IPS DF 4.7 (cell line): Measurements from ENCODE around the gene TENM4.
"Not testable (repeated sequence)": the region's sequence is repeated elsewhere in the genome, so short reads cannot be mapped to it uniquely, and the experiment has no call there.

Experiments
- DNase-seq: peaks from one replicate; pipeline ENCODE4 v3.0.0-alpha.2; 2013; ENCODE audit warnings: low spot score; ENCODE audit errors: extremely low read depth

The TENM4 gene

GRCh38 chr11:78855116-78855515, 585.7 kb downstream of the TENM4 start:
- DNase-seq, result no peak

GRCh38 chr11:78853521-78853920, 587.3 kb downstream of the TENM4 start:
- no peak for DNase-seq

DNA sequence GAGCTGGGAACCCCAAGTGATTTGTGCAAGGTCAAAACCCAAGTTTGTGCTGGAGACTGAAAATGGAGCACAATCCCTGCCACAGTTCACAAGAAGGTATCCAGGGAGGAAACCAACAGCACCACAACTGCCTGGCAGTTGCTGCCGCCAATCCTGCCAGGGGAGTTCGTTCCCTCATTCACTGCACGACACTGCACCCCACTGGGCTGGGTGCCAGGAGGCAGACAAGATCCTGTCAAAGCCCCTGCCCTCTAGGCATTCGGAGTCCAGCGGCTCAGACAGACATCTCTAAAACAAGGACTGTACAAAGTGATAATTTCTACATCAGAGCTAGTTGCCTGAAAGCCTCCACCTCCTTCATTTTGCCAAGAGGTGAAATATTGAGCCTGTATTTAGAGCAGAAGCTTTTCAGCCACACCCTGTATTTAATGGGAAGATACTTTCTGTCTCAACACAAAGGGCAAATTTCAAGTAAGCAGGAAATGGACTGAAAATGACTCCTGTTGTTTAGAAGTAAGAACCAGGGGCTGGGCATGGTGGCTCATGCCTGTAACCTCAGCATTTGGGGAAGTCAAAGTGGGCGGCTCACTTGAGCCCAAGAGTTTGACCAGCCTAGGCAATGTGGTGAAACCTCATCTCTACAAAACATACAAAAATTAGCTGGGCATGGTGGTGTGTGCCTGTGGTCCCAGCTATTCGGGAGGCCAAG, 588.8 kb downstream of the TENM4 start:
- no peak for DNase-seq

DNA sequence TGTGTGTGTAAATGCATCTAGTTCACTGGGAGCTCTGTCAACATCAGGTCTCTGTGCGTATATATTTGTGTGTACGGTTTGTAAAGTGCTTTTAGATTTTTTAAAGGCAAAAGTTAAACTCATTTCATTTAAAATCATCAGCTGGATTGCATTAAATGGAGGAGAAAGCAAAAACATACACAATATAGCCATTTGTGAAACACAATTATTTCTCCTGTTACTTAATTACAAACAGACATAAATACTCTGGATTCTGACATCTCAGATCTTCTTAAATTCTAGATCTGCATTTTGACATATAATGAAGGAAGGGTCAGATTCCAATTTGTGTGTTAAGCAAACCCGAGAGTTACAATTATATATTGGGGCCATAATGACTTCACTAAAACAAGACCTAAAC, 590.8 kb downstream of the TENM4 start:
- no peak for DNase-seq

GRCh38 chr11:78846269-78846668, 594.6 kb downstream of the TENM4 start:
- DNase-seq, result no peak

DNA sequence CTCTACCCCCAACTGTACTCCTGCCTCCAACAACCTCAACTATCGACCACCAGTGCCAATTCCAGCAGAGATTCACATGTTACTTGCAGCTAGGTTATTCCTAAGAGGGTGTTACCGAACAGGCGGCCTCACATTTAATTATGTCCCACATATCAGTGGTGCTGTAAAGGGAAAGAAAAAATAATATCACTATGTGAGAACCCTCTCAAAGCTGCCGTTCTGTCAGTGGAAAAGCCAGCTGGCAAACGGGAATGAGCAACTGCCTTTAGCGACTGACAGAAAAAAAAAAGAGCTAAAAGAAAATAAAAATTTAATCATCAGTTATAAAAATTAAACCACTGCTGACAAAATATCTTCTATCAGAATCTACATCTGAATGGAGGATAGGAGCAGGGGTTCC, 595.3 kb downstream of the TENM4 start:
- no peak for DNase-seq

DNA sequence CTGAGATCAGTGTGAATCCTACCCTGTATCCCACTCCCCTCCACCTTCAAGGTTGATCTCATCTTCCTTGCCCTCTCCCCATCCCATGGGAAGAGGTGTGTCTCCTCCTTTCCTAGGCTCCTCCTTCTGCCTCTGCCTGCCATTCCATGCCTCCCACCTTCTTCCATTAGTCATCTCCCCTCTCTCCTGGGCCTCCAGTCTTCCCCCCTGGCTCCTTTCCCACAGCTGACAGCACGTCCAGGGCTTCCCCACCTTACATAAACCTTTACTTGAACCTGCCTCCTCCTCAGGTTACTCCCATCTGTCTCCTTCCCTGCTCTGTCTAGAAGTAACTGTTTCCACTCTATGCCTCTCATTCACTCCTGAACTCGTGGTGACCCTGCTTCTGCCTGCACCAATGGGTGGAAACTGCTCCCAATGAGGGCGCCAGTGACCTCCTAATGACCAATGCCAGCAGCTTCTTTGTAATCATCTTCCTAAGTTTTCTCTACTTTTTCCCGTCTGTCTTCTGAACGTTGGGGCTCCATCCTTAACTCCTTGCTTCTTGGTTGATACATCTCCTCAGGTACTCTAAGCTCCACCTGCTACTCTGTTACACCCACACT, 599.3 kb downstream of the TENM4 start:
- no peak for DNase-seq

GRCh38 chr11:78840623-78841022, 600.2 kb downstream of the TENM4 start:
- no peak for DNase-seq

DNA sequence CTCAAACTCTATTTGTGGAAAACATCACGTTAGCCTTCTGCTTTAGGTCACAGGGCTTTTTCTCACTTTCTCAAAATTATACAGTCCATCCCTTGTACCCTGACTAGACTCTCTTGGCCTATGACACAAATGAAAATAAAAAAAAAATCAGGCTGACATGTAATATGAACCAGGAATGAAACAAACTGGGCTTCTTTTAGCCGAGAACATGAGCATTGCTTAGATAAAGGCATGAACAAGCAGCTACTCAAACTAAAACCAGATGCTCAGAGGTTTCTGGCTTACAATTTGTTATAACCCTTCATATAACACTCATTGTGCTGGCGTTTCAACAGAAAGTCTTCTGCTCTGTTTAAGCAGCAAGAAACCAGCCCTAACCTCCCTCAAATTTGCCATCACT, 600.6 kb downstream of the TENM4 start:
- no peak for DNase-seq

DNA sequence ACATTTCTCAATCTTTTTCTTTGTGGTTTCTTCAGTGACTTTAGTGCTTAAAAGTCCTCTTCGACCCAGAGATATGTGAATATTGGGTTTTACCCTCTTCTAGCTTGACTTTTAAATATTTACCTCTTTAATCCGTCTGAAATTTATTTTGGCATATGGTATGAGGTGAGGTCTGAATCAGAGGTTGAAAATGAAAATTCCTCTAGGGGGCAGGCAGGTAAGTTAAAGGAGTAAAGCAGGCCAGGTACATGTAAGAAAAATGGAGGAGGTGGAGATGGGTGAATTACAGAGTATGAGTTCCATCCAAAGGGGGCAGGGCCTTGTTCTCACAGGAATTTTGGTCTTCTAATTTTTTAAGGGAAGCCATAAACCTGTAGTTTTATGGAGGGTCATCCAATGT, 602.4 kb downstream of the TENM4 start:
- no peak for DNase-seq

DNA sequence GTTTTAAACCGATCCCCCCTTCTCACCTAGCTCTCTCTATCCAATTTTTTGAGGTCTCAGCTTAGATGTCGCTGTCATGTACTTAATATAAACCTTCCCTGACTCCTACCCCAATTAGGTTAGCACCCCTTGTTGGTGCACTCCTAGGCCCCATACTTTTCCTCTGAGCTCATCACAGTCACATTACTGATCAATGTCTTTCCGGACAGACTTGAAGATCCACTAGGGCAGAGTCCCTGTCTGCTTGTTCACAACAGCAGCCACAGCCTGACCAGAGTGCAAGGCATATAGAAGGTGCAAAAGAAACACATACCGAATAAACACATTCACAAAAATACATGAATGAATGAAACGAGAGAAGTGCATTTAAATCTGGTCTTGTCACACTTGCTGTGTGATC, 605.2 kb downstream of the TENM4 start:
- no peak for DNase-seq

DNA sequence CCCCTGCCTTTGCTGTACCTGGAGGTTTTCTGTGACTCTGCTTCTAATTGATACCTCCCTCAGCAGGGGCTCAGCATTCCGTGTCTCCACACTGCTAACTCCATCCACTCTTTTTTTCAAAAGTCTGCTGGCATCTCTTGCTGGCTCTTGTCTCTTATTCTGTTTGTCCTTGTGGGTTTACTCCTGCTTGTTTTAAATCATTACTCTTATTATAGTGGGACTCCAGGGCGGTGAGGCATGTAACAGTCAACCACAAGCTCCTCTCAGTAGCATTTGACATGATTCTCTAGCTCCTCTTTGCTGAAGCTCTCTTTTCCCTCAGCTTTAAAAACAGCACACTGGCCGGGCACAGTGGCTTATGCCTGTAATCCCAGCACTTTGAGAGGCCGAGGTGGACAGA, 605.9 kb downstream of the TENM4 start:
- DNase-seq, result no peak

GRCh38 chr11:78833237-78833636, 607.6 kb downstream of the TENM4 start:
- no peak for DNase-seq

DNA sequence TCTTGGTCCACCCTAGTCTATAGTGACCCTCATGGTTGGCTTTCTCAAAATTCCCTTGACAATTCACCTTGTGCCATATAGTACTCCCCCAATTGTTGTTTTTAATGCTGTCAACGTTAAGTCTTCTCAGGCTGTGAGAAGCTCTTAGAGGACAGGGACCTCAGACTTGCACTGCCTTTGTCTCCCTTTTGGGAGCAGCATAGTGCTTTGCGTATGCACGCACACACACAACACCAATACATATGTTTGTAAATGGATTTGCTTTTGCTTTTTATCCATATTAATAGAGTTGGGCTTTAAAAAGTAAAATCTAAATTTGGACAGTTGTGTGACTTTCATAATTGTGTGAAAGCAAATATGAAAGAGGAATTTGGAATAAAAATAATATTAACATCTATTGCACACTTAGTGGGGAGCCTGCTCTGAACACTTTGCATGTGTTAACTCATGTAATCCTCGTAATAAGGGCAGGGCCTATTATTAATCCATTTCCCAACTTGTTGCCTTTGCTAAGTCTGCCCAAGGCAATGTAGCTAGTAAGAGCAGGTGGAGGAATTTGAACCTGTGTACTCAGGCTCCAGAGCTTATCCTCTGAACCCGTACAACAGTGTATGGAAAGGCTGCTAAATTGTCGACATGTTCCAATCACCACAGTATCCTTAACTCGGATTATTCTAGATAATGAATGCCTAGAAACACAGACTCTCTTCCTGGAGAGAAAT, 608.4 kb downstream of the TENM4 start:
- DNase-seq, result no peak

DNA sequence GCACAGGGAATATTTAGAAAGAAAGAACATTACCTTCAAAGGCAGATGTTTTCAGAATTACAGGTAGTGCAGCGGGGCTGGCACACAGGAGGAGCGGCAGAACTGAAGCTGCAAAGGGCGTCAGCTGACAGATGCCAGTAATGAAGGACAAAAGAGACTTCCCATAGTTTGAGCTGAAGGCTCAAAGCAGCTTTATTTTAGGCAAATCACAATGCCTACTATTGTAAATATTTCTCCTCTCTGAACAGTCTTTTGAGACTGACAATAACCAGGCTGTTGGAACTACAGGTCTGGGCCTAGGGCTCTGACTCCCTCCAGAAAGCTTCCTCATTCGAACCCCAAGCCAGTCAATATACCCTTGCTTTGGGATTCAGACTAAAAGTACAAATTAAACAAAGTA, 609.3 kb downstream of the TENM4 start:
- no peak for DNase-seq

DNA sequence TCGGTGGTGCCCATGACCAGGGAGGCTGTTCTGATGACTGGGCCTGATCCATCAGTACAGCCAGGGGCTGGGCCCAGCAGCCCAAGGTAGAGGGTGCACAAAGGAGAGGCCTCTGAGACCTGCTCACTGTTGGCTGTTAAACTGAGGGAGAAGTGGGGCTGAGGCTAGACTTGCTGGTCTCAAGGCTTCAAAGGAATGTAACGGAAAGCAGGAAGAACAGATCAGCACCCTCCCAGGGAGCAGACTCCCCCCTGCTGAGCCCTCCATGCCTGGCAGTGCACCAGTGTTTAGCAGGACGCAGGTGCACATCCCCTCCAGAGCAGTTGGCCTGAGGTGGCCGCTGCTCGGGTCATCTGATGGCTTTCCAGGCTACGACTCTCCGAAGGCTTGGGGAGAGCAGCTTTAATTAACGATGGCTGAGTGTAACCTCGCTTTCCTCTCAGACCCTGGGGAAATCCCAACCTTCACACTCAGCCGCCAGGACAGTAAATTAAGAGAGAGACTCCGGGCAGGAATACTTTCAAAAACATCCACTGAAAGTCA, 610.5 kb downstream of the TENM4 start:
- DNase-seq, result no peak

GRCh38 chr11:78829146-78829545, 611.7 kb downstream of the TENM4 start:
- DNase-seq, result no peak

- no peak for DNase-seq
Observed at GRCh38 chr11:78828676-78829075, 612.2 kb downstream of the TENM4 start.

- not testable (repeated sequence) for DNase-seq
Observed at GRCh38 chr11:78827291-78827690, 613.5 kb downstream of the TENM4 start.

DNA sequence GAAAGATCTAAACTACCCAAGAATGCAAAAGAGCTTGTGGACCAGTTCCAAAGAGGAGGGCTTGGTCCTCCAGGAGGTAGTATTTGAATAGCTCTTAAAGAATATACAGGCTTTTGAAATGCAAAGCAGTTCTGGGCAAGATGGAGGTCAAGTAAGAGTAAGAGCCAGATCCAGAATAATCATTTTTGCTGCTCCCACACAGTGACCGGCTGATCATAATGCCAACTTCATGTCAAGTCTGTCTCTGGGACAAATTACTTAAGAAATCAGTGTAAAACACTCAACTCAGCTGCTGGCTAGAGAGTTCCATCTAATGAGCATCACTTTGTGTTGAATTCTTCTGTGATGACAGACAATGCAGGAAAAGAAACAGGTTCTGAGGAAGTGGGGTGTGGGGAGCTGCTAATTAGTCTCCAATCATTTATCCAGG, 615.2 kb downstream of the TENM4 start:
- no peak for DNase-seq

GRCh38 chr11:78823588-78823987, 617.2 kb downstream of the TENM4 start:
- no peak for DNase-seq

GRCh38 chr11:78822931-78823423, 617.9 kb downstream of the TENM4 start:
- DNase-seq, result no peak
